Loucy (cell line): Measurements from ENCODE around the gene SAFB2.

Experiments
- H2AFZ ChIP-seq: fragments of 200-600 bp; sonication (generic); 2 replicates; pipeline ENCODE4 v1.6.0; 2016; ENCODE audit warnings: antibody characterized with exemption, mild to moderate bottlenecking, low read length, moderate library complexity
- H3F3A ChIP-seq: fragments of 200-600 bp; 2 replicates; pipeline ENCODE4 v1.6.0; 2016; ENCODE audit warnings: antibody characterized with exemption, low read depth, mild to moderate bottlenecking
- H3K27me3 ChIP-seq: fragments of 200-600 bp; sonication (generic); 2 replicates; pipeline ENCODE4 v1.6.1; 2014; ENCODE audit warnings: low read length, mild to moderate bottlenecking; ENCODE audit not compliant: insufficient read depth, poor library complexity, severe bottlenecking
- H3K36me3 ChIP-seq: fragments of 200-600 bp; sonication (generic); 2 replicates; pipeline ENCODE4 v1.6.1; 2016; ENCODE audit warnings: low read length; ENCODE audit not compliant: insufficient read depth
- H3K4me1 ChIP-seq: fragments of 200-600 bp; sonication (generic); 2 replicates; pipeline ENCODE4 v1.5.1; 2014; ENCODE audit warnings: low read length, mild to moderate bottlenecking; ENCODE audit not compliant: insufficient read depth, poor library complexity, severe bottlenecking
- H3K4me2 ChIP-seq: fragments of 200-600 bp; sonication (generic); 2 replicates; pipeline ENCODE4 v1.6.0; 2014; ENCODE audit warnings: antibody characterized with exemption, low read length, low read depth, mild to moderate bottlenecking; ENCODE audit not compliant: poor library complexity, severe bottlenecking
- H3K4me3 ChIP-seq: fragments of 200-600 bp; sonication (generic); 2 replicates; pipeline ENCODE4 v1.5.1; 2014; ENCODE audit warnings: low read length, mild to moderate bottlenecking, mixed read lengths; ENCODE audit not compliant: poor library complexity, severe bottlenecking
- H3K79me2 ChIP-seq: fragments of 200-600 bp; sonication (generic); 2 replicates; pipeline ENCODE4 v1.6.1; 2014; ENCODE audit warnings: low read length; ENCODE audit not compliant: insufficient read depth
- H3K9ac ChIP-seq: fragments of 200-600 bp; sonication (generic); 2 replicates; pipeline ENCODE4 v1.6.0; 2014; ENCODE audit warnings: mild to moderate bottlenecking, low read depth, low read length, moderate library complexity; ENCODE audit not compliant: poor library complexity, severe bottlenecking
- H3K9me2 ChIP-seq: fragments of 200-600 bp; sonication (generic); replicated peaks from 2 replicates; pipeline ENCODE4 v1.6.1; 2016; ENCODE audit warnings: low read depth, low read length, mixed read lengths
- H3K9me3 ChIP-seq: fragments of 200-600 bp; sonication (generic); 2 replicates; pipeline ENCODE4 v1.6.1; 2014; ENCODE audit warnings: mild to moderate bottlenecking, antibody characterized with exemption, low read length, low read depth; ENCODE audit not compliant: insufficient read depth
- H4K20me1 ChIP-seq: fragments of 200-600 bp; sonication (generic); 2 replicates; pipeline ENCODE4 v1.6.0; 2014; ENCODE audit warnings: antibody characterized with exemption, low read length, mild to moderate bottlenecking; ENCODE audit not compliant: insufficient read depth, poor library complexity, severe bottlenecking
- EZH2phosphoT487 ChIP-seq: fragments of 200-600 bp; IDR thresholded peaks from 2 replicates; pipeline ENCODE4 v1.6.1; 2018; ENCODE audit warnings: antibody characterized with exemption, mild to moderate bottlenecking, moderate library complexity, borderline replicate concordance
- TF ChIP-seq, protein P1 (sequence below): fragments of 200-600 bp; sonication (generic); conservative IDR thresholded peaks from 2 replicates; pipeline ENCODE4 v1.5.1; 2014; ENCODE audit warnings: mild to moderate bottlenecking, antibody characterized with exemption, low read length

SAFB2 gene

DNA sequence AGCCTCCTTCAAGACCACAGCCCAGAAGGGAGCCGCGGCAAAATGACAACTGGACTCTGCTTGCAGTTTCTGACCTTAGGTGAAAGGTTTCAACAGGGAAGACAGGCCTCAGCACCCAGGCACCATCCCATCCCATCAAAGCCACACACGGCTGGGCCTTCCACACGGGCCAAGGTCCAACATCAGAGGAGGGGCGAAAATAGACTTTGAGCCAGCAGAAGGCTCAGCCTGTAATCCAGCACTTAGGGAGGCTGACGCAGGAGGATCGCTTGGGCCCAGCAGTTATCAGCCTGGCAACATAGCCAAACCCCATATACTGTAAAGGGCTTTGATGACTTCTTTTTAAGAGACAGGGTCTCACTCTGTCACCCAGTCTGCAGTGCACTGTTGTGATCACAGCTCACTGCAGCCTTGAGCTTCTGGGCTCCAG, 28.0 kb downstream of the SAFB2 start:
- Histone ChIP-seq H3K9me2 (no peaks in the 10 kb centered on the region), H4K20me1 (peaks cover 4% of the 10 kb centered on the region), H3F3A (no peaks in the 10 kb centered on the region), H2AFZ (no peak overlapping the region), H3K79me2 (no peaks in the 10 kb centered on the region), H3K9me3 (no peaks in the 10 kb centered on the region), H3K36me3 (peaks cover 99% of the 10 kb centered on the region; the same call in 1 of the 2 replicates), H3K4me1 (no peaks in the 10 kb centered on the region), H3K9ac (no peak overlapping the region), H3K4me2 (no peak overlapping the region), H3K27me3 (no peaks in the 10 kb centered on the region), H3K4me3 (no peak overlapping the region)
- TF ChIP-seq, protein P1, sequence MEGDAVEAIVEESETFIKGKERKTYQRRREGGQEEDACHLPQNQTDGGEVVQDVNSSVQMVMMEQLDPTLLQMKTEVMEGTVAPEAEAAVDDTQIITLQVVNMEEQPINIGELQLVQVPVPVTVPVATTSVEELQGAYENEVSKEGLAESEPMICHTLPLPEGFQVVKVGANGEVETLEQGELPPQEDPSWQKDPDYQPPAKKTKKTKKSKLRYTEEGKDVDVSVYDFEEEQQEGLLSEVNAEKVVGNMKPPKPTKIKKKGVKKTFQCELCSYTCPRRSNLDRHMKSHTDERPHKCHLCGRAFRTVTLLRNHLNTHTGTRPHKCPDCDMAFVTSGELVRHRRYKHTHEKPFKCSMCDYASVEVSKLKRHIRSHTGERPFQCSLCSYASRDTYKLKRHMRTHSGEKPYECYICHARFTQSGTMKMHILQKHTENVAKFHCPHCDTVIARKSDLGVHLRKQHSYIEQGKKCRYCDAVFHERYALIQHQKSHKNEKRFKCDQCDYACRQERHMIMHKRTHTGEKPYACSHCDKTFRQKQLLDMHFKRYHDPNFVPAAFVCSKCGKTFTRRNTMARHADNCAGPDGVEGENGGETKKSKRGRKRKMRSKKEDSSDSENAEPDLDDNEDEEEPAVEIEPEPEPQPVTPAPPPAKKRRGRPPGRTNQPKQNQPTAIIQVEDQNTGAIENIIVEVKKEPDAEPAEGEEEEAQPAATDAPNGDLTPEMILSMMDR: no peak
- no peak for TF ChIP-seq EZH2phosphoT487

DNA sequence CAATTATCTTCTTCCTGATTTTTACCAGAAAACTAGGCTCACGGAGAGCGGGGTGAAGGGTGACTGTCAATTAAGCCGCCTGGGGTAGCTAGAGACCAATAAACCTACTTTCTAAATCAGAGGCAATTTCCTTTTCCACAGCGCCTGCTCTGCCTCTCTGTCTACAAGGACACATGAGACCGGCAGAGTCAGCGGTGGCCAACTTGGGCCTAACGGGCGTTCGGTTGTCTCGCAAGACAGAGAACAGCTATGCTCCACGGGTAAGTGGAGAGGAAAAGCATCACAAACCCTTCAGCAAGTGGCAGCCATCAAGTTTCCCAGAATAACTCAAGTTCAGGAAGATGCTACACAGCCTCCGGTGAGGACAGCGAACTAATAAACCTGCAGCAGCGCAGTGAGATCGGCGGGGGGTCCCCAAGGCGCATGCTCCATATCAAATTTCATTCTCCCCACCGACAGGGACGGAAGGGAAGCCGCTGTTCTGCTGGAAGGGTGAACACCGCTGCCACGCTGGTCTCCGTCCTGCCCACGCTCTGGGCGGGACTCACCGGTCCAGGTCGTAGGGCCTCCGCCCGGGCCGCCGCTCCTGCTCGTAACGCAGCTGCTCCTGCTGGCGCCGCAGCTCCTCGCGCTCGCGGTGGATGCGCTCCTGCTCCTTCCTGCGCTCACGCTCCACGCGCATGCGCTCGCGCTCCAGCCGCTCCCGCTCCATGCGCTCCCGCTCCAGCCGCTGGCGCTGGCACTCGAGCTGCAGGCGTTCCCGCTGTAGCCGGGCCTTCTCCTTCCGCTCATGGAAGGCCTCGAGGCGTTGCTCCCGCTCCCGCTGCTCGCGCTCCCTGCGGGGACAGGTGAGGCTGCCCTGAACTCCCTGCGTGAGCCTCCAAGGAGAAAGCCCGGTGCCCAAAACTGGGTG, 29.0 kb downstream of the SAFB2 start:
- no peaks in the 10 kb centered on the region for H3K9me2 ChIP-seq
- no peaks in the 10 kb centered on the region for H3F3A ChIP-seq
- no peaks in the 10 kb centered on the region for H3K4me1 ChIP-seq
- H3K9me3 ChIP-seq: no peaks in the 10 kb centered on the region
- no peaks in the 10 kb centered on the region for H3K27me3 ChIP-seq
- peaks cover 99% of the 10 kb centered on the region; the same call in 1 of the 2 replicates for H3K36me3 ChIP-seq
- no peak overlapping the region for H2AFZ ChIP-seq
- H3K4me3 ChIP-seq: no peak overlapping the region
- H3K9ac ChIP-seq: no peak overlapping the region
- H4K20me1 ChIP-seq: peaks cover 4% of the 10 kb centered on the region
- no peak for TF ChIP-seq EZH2phosphoT487
- TF ChIP-seq, protein P1: no peak
- no peaks in the 10 kb centered on the region; the same call in 1 of the 2 replicates for H3K79me2 ChIP-seq
- H3K4me2 ChIP-seq: no peak overlapping the region

DNA sequence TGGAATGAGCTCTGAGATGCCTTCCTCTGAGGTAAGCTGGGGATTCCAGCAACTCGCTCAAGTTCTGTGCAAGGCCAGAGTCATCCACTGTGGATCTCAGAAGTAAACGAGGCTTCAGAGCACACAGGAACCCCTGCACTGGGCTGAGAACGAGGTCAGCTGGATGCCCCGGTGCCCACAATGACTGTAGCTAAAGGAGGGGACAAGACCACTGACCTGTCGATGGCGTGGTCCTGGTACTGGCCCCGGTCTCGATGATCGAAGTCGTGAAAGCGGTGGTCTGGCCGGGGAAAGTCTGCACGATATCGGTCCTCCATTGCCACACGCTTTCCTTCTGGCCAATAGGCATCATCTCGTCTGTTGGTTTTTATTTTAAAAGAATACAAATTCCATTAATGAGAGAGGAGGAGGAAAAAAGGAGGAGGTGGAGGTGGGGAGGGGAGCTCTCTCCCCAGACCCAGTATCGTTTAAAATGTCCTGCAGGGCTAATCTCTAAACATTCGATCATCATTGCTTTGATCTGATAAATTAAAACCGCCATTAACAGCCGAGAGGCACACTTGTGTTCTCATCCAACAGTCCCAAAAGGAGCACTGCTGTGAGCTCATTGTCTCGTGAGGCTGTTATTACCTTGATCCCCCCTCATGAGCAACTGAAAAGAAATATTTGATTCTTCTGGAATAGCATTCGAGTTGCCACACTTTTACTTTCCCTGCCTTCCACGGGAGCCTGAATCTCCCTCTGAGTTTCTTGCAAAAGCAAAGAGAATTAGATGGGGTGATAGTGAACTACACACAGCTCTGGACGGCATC, 29.8 kb downstream of the SAFB2 start:
- no peaks in the 10 kb centered on the region for H3F3A ChIP-seq
- TF ChIP-seq, protein P1: no peak
- TF ChIP-seq EZH2phosphoT487: no peak
- peaks cover 4% of the 10 kb centered on the region for H4K20me1 ChIP-seq
- H2AFZ ChIP-seq: no peak overlapping the region
- H3K4me3 ChIP-seq: no peak overlapping the region
- H3K9me3 ChIP-seq: no peaks in the 10 kb centered on the region
- no peak overlapping the region for H3K4me2 ChIP-seq
- H3K4me1 ChIP-seq: no peaks in the 10 kb centered on the region
- H3K27me3 ChIP-seq: no peaks in the 10 kb centered on the region
- H3K9ac ChIP-seq: no peak overlapping the region
- H3K9me2 ChIP-seq: no peaks in the 10 kb centered on the region
- peaks cover 99% of the 10 kb centered on the region; the same call in 1 of the 2 replicates for H3K36me3 ChIP-seq
- H3K79me2 ChIP-seq: no peaks in the 10 kb centered on the region; the same call in 1 of the 2 replicates
